ENCODE results near the gene BNIP5.

The BNIP5 gene

GRCh38 chr6:36355819-36356218 is 19.1 kb upstream of the BNIP5 start:
- POLR2A ChIA-PET = no interaction called here
- CTCF ChIA-PET = interaction anchor here (0.9 to 17.3 kb wide), 6 partner anchors 9 to 261 kb away, joined by 3 to 323 read pairs (median 4); partner anchors contain the start of gene BNIP5
- no peak for DNase-seq (ENCODE audit: extremely low spot score)
- TF ChIP-seq CTCF (IDR thresholded peaks at IDR 0.05; ENCODE audit: control extremely low read depth, extremely low read depth, low read depth, missing control alignments) = no peak

GRCh38 chr6:36353411-36353915 is 16.8 kb upstream of the BNIP5 start:
- POLR2A ChIA-PET = no interaction called here
- CTCF ChIA-PET = interaction anchor here (14.6 to 17.3 kb wide), 2 partner anchors 12 to 47 kb away, joined by 227 to 323 read pairs; partner anchors contain the start of gene BNIP5

GRCh38 chr6:36352477-36353157 is 15.9 kb upstream of the BNIP5 start:
- ChIA-PET CTCF (interaction anchor here (0.6 to 17.3 kb wide), 7 partner anchors 8 to 643 kb away, joined by 3 to 323 read pairs (median 6); partner anchors contain the start of gene BNIP5), POLR2A (no interaction called here)

More at GRCh38 chr6:36353411-36353915, 16.8 kb upstream of the BNIP5 start:
- no peak for TF ChIP-seq CTCF (IDR thresholded peaks at IDR 0.05; ENCODE audit: control extremely low read depth, extremely low read depth, low read depth, missing control alignments)
- DNase-seq (ENCODE audit: extremely low spot score) = no peak

GRCh38 chr6:36350681-36351571 is 14.2 kb upstream of the BNIP5 start:
- CTCF ChIA-PET = interaction anchor here (1.9 to 17.3 kb wide), 5 partner anchors 10 to 49 kb away, joined by 4 to 323 read pairs (median 9); partner anchors contain the start of gene BNIP5
- POLR2A ChIA-PET = no interaction called here
- no peak for TF ChIP-seq CTCF (IDR thresholded peaks at IDR 0.05; ENCODE audit: control extremely low read depth, extremely low read depth, low read depth, missing control alignments)
- DNase-seq (ENCODE audit: extremely low spot score) = no peak

More at GRCh38 chr6:36352477-36353157, 15.9 kb upstream of the BNIP5 start:
- no peak for DNase-seq (ENCODE audit: extremely low spot score)
- TF ChIP-seq CTCF (IDR thresholded peaks at IDR 0.05; ENCODE audit: control extremely low read depth, extremely low read depth, low read depth, missing control alignments) = no peak

GRCh38 chr6:36350082-36350481 is 13.4 kb upstream of the BNIP5 start:
- CTCF ChIA-PET = interaction anchor here (2.2 to 17.7 kb wide), 5 partner anchors 7 to 48 kb away, joined by 6 to 323 read pairs (median 10); partner anchors contain the start of gene BNIP5
- DNase-seq (ENCODE audit: extremely low spot score) = no peak
- TF ChIP-seq CTCF (IDR thresholded peaks at IDR 0.05; ENCODE audit: control extremely low read depth, extremely low read depth, low read depth, missing control alignments) = no peak
- POLR2A ChIA-PET = no interaction called here

GRCh38 chr6:36349240-36349639 is 12.6 kb upstream of the BNIP5 start:
- POLR2A ChIA-PET = no interaction called here
- no peak for DNase-seq (ENCODE audit: extremely low spot score)
- CTCF ChIA-PET = interaction anchor here (1.0 to 17.7 kb wide), 3 partner anchors 8 to 36 kb away, joined by 3 to 323 read pairs (median 323); partner anchors contain the start of gene BNIP5
- TF ChIP-seq CTCF (IDR thresholded peaks at IDR 0.05; ENCODE audit: control extremely low read depth, extremely low read depth, low read depth, missing control alignments) = no peak
